NCI-H1417 treated with DMSO at 0.1 percent for 48 hours (cell line): ENCODE results near the gene NASP.

Experiments used
- DNase-seq: peaks from one replicate; lab custom pipeline; 2025; lab: John Stamatoyannopoulos, UW

Gene NASP

GRCh38 chr1:45619149-45619921 is 35.5 kb downstream of the NASP start:
- DNase-seq: no peak

GRCh38 chr1:45620588-45621500 is 37.0 kb downstream of the NASP start:
- no peak for DNase-seq

DNA sequence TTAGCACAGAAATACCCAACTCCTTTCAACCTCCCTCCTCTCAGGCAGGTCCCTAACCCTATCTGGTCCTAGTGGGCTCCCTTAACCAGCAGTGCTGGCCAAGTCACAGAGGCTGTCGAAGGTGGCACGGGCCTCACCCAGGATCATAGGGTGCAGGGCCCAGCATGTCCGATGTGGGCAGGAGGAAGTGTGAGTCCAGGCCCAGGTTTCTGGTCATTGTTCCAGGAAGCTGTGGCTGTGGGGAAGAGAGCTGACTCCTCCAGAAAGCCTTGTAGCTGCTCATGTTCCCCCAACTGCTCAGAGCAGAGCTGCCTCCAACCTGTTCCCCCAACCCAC is 37.6 kb downstream of the NASP start:
- DNase-seq: no peak

DNA sequence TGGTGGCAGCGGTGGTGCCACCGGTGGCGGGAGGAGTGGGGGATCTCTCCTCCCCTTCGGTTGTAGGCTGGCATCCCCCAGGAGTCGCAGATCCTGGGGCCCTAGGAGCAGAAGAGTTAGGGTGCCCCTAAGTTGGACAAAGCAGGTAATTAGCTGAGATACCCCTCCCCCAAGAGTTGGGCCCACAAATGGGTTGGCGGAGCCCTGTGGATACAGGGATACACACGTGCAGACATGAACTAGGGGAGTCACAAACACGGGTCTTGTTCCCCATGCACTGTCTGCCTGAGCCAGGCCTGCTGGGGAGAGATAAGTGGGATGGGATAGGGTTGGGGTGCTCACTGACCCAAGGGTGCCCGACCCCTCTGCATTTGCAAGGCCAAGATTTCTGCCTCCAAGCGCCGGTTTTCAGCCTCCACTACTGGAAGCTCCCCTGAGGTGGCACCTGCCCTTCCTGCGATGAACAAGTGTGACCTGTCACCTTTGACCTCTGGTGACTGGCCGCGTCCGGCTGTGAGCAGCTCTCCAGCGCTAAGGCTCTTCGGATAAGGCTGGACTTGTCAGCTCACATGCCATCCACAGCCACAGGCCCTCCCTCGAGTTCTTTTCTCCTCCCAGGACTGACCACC is 38.2 kb downstream of the NASP start:
- no peak for DNase-seq

DNA sequence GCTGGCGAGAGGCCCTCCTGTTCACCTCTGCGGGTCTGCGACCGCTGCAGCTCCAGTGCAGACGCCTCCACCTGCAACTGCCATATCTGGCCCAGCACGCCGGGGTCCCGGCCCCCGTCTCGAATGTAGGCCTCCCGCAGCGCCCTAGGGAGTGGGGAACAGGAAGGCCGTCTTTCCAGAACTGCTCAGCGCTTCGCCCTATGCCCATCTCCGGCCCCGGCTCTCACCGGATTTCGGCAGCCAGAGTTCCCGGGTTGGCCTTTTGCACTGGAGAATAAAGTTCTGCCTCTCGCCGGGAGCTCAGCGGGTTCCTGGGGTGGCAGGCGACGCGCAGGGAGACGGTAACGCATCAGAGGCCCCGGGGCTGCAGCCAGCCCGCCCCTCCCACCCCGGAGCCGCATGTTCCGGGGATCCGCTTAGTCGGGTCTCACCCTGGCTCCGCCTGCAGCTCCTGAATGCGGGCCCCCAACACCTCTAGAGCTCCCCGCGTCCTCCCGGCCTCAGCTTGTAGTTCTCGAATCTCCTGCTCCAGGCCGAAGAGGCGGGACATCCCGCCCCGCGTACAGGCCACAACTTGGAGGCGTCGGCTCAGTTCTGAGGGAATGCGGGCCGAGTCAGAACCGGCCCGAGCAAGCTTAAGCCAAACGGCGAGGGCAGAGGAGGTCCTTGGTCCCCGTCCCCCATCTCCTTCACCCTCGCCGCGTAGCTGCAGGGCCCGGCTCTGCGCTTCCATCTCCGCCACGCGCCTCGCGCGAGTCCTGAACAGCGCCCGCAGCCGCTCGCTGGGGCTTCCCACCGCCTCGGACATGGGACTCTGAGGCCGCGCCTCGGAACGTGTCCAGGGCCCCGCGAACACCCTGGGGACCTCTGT is 38.9 kb downstream of the NASP start:
- DNase-seq: no peak

DNA sequence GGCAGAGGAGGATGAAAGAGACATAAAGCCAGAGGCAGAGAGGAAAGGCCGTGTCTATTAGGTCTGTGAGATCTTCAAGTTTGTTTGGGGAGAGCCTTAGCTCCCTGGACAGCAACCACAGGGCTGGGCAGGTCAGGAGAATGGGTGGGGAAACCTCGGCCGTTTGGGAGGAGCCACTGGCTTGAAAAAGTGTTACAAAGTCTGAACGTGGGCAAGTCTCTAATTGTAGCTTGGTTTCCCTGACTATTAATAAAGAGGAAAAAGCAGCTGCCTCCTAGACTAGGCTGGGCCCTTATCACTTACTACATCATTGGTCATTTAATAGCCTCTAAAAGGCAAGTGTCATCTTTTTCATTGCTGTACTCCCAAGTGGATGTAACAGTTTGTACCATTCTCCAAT is 40.1 kb downstream of the NASP start, which contains the start of gene CCDC17:
Gene CCDC17 (minus strand): TSS at position 83 of the 400 bp plus-strand sequence. CDS start 145 bp downstream, outside the sequence.
- no peak for DNase-seq

DNA sequence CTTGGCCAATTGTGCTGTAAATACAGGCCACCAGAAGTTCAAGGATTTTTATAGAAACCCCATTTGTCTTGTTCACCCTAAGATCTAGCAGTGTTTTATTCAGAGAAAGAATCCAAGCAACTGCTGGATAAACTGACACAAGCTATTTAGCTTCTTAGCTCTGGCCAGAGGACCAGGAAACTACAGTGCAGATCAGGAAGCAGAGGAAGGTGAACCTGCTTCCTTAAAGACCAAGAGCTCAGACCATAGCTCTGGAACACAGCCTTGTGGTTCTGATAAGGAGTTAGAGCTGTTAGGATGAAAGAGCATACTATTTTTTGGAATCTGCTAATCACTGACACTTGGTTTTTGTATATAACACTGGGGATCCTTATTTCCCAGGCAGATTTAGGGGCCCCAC is 45.2 kb downstream of the NASP start:
- no peak for DNase-seq

DNA sequence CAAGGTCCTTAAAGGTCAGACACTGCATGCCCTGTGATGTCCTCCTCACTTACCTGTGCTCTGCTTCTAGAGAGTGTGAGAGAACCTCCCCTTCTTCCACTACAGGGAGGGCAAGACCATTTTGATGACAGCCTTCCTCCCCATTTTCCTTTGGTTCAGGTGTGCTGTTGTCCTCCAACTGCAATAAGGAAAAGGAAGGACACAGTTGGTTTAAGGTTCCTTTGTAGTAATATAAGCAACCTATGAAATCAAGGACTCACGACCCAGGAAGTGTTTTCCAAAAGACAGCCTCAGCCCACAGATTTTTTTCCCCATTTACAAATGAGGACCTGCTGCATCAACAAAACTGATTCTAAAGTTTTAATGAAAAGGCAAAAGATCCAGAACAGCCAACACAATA is 46.6 kb downstream of the NASP start:
- DNase-seq: no peak

DNA sequence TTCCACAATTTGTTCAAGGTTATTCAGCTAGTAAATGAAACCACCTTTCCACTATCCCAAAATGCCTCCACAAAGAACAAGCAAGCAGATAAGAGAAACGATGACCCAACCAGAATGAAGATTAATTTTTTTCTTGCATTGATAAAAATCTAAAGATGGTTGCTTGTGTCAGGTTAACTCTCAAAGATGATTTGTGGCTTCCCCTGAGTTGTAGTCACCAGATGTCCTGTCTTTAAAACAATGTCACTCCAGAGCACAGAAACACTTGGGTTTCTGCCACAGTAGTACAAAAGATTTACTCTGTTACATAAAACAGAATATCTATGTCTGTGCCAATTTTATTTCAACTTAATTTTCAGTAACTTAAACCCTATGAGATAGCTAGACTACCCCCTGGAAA is 51.4 kb downstream of the NASP start:
- no peak for DNase-seq

- no peak for DNase-seq
Measured at GRCh38 chr1:45640293-45640692, 56.5 kb downstream of the NASP start.

GRCh38 chr1:45643321-45643720 is 59.5 kb downstream of the NASP start:
- no peak for DNase-seq

GRCh38 chr1:45643978-45644377 is 60.1 kb downstream of the NASP start:
- no peak for DNase-seq

DNA sequence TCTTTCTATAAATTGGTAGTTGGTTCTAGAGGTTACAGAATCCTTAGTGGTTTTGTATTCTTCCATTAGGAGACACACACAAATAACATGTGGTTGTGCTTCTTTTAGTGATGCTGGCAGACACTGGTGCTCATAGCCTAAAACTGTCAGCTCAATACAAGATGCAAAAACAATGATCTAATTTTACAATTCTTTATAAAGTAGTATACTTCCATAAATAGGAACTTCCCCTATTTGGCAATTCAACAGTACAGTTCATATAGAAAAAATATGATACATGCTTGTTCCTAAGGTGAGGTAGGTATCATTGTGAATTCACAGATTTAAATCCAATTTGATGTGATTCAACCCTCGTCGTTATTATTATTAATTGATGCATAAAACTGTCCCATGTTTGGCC is 60.8 kb downstream of the NASP start:
- DNase-seq: no peak

DNA sequence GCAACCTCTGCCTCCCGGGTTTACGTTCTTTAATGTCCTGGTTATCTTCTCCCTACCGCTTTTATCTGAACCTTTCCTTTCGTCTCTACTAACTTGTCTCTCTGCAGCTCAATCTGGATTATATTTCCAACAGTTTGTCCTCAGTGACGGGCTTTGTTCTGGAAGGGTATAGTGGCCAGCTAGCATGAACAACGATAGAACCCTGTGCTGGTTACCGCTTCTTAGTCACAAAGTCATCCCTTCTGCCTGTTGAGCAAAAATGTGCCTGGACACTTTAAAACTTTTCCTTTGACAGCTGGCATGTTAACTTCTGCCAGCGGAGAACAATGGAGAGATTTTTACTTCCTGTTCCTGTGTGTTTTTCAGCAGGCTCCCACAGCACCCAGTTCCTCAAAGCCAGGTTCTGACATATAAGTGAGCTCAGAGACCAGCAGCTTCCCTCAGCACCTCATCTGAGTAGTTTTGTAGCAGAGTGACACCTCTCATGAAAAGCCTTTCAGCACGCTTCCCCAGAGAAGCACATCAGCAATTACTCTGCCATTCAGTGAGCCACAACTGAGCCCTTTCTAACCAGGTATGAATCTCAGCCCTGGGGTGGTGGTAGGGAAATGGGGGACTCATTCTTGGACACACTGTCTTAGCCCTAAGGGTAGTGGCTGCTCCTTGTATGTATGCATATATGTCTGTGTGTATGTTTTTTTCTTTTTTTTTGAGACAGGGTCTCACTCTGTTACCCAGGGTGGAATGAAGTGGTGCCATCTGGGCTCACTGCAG is 63.6 kb downstream of the NASP start:
- DNase-seq: no peak

DNA sequence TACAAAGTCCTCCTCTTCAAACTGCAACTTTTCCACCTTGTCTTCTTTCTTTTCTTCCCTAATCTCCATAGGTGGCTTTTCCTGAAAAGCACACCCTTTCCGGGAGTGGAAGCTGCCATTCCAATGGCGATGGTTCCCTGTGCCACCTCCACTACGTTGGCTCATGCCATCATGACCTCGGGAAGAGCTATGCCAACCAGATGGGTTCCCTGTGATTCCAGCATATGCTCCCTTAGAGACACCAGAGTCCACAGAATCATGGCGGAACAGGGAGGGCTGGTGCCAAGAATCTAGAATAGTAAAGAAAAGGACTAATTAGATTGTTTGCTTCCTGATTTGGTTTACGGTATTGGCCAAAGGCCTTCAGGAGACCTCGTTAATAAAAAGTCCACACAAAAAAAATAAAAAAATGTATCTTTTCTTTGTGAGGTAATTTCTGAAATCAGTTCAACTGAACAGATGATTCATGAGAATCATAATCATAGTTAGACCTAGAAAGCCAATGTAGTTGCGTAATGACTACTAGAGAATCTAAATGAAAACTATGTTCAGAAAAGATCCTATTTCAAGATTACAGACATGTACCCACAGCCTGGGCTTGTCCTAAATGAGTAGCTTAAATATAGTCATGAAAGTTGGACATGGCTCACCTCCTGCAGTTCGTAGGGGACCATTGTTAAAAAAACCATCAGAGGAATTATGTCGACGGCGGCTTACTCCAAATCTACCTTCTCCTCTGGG is 70.9 kb downstream of the NASP start:
- DNase-seq: no peak

- DNase-seq: no peak
Measured at GRCh38 chr1:45656573-45657226, 72.9 kb downstream of the NASP start.

DNA sequence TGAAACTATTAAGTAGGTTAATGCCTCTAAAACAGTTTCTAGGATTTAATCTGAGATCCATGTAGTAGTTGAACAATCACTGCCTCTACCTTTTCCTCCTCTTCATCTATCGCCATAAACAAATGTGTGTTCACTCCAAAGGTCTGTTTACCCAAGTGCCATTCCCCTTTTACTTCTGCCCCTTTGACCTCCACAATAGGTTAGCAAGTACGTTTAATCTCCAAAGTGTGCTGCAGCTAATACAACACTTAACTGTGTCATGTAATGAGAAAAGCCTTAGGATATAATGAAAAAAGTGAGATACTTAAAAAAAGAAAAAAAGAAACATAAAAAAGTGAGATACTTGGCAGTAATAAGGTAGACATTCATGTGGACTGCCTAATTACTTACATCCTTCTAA is 74.3 kb downstream of the NASP start:
- DNase-seq: no peak

DNA sequence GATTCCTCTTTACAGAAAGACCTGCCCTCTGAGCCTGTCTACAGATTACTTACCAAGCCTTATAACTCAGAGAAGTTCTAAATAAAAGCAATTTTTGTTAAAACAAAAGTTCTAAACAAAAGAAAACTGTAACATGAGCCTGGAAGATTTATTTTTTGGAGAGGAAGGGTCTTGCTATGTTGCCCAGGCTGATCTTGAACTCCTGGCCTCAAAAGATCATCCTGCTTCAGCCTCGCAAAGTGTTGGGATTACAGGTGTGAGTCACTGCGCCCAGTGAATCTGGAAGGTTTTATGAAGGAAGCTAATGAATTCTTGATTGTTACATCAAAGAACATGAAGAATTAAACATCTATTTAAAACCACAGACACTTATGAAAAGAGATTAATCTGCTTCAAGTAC is 75.4 kb downstream of the NASP start:
- DNase-seq: no peak

GRCh38 chr1:45660336-45660735 is 76.5 kb downstream of the NASP start:
- DNase-seq: no peak

DNA sequence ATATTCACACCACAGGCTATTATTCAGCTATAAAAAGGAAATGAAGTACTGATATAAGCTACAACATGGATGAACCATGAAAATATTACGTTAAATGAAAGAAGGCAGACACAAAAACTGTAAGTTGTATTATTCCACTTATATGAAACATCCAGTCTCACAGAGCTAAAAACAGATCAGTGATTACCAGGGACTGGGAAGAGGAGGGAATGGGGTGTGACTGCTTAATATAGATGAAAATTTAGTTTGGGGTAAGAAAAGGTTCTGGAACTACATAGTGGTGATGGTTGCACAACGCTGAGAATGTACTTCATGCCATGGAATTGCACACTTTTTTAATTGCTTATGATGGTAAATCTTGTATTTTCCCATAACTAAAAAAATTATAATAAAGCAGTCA is 83.0 kb downstream of the NASP start:
- no peak for DNase-seq
